ENCODE data around the gene RPLP1.

DNA sequence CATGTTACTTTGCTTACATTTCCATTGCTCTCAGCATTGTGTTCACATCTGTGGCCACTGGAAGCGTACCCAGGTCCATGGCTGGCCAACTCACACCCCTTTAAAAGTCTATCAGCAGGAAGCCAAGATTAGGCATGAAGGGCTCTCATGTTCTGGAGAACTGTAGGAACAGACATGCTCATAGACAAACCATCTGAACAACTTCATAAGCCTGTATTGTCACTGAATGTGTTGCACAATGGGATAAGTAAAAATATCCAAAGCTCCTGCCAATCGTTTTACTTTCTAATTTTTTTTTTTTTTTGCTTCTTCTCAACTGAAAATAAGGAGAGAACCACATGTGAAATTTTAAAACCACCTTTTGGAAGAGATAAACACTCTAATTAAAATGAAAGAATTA, 6.4 kb downstream of the RPLP1 start:
- TF ChIP-seq, protein P1, sequence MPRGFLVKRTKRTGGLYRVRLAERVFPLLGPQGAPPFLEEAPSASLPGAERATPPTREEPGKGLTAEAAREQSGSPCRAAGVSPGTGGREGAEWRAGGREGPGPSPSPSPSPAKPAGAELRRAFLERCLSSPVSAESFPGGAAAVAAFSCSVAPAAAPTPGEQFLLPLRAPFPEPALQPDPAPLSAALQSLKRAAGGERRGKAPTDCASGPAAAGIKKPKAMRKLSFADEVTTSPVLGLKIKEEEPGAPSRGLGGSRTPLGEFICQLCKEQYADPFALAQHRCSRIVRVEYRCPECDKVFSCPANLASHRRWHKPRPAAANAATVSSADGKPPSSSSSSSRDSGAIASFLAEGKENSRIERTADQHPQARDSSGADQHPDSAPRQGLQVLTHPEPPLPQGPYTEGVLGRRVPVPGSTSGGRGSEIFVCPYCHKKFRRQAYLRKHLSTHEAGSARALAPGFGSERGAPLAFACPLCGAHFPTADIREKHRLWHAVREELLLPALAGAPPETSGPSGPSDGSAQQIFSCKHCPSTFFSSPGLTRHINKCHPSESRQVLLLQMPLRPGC (tag by site-specific recombination; IDR thresholded peaks at IDR 0.05): no peak
- TF ChIP-seq, protein P2, sequence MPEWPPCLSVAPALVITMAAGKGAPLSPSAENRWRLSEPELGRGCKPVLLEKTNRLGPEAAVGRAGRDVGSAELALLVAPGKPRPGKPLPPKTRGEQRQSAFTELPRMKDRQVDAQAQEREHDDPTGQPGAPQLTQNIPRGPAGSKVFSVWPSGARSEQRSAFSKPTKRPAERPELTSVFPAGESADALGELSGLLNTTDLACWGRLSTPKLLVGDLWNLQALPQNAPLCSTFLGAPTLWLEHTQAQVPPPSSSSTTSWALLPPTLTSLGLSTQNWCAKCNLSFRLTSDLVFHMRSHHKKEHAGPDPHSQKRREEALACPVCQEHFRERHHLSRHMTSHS (tag by site-specific recombination; IDR thresholded peaks at IDR 0.05): no peak
- TF ChIP-seq, protein P3, sequence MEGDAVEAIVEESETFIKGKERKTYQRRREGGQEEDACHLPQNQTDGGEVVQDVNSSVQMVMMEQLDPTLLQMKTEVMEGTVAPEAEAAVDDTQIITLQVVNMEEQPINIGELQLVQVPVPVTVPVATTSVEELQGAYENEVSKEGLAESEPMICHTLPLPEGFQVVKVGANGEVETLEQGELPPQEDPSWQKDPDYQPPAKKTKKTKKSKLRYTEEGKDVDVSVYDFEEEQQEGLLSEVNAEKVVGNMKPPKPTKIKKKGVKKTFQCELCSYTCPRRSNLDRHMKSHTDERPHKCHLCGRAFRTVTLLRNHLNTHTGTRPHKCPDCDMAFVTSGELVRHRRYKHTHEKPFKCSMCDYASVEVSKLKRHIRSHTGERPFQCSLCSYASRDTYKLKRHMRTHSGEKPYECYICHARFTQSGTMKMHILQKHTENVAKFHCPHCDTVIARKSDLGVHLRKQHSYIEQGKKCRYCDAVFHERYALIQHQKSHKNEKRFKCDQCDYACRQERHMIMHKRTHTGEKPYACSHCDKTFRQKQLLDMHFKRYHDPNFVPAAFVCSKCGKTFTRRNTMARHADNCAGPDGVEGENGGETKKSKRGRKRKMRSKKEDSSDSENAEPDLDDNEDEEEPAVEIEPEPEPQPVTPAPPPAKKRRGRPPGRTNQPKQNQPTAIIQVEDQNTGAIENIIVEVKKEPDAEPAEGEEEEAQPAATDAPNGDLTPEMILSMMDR (tag by site-specific recombination; IDR thresholded peaks at IDR 0.05): no peak

Data from HEK293 (cell line).